ENCODE data around the gene SLC25A2. TPM values are rescaled to one million over a fixed set of nuclear protein-coding genes. Genes with fewer than 3 reads are reported as not detected.

SLC25A2 gene
- total and polyA plus RNA-seq, 2 experiments from 2014 or later, result not detected

- Mint-ChIP-seq H3K9me3 (peaks cover 94% of the 10 kb centered on the region), H3K4me1 (no peaks in the 10 kb centered on the region), H3K27me3 (ENCODE audit: insufficient read depth, low read depth, poor library complexity) (no peaks in the 10 kb centered on the region), H3K4me3 (no peak overlapping the region), H3K36me3 (ENCODE audit: low read depth) (peaks cover 54% of the 10 kb centered on the region), H3K27ac (no peak overlapping the region)
- Histone ChIP-seq H3K27ac (ENCODE audit: low read depth) (no peak overlapping the region), H3K4me3 (no peak overlapping the region), H3K4me1 (ENCODE audit: insufficient read depth) (no peaks in the 10 kb centered on the region), H3F3A (replicated peaks; ENCODE audit: low read depth) (no peaks in the 10 kb centered on the region), H3K4me2 (no peak overlapping the region), H3K9me2 (ENCODE audit: insufficient read depth) (no peaks in the 10 kb centered on the region), H3K79me2 (replicated peaks; ENCODE audit: insufficient read depth) (no peaks in the 10 kb centered on the region), H4K20me1 (replicated peaks; ENCODE audit: insufficient read depth) (no peaks in the 10 kb centered on the region), H3K36me3 (ENCODE audit: insufficient read depth) (peaks cover 39% of the 10 kb centered on the region), H2AFZ (no peak overlapping the region), H3K27me3 (ENCODE audit: insufficient read depth) (no peaks in the 10 kb centered on the region)
- ATAC-seq (no peak), DNase-seq (ENCODE audit: low spot score) (peak; percentile 47)
- no peak for TF ChIP-seq ETS1 (IDR thresholded peaks at IDR 0.05)
- no peak for TF ChIP-seq EZH2phosphoT487 (IDR thresholded peaks at IDR 0.05; ENCODE audit: unreplicated experiment)
- TF ChIP-seq CTCF (conservative IDR thresholded peaks at IDR 0.05; ENCODE audit: low read depth in 2 of 2), result no peak
- TF ChIP-seq JUNB (IDR thresholded peaks at IDR 0.05; ENCODE audit: unreplicated experiment), result no peak
- TF ChIP-seq ZNF331 (CRISPR knock-in tag; IDR thresholded peaks at IDR 0.05; ENCODE audit: low read depth), result no peak
- no peak for TF ChIP-seq EZH2 (IDR thresholded peaks at IDR 0.05; ENCODE audit: low read depth, unreplicated experiment)
- TF ChIP-seq REST (IDR thresholded peaks at IDR 0.05; ENCODE audit: unreplicated experiment), result no peak
- no peak for TF ChIP-seq ZNF114 (CRISPR knock-in tag; IDR thresholded peaks at IDR 0.05)
- no peak for TF ChIP-seq NANOG (IDR thresholded peaks at IDR 0.05; ENCODE audit: borderline replicate concordance)
- TF ChIP-seq POLR2AphosphoS5 (IDR thresholded peaks at IDR 0.05; ENCODE audit: low read depth), result no peak
- TF ChIP-seq STAT1 (IDR thresholded peaks at IDR 0.05; ENCODE audit: unreplicated experiment), result no peak
- no peak for TF ChIP-seq ZNF462 (CRISPR knock-in tag; IDR thresholded peaks at IDR 0.05)
- no peak for TF ChIP-seq CREB1 (CRISPR knock-in tag; IDR thresholded peaks at IDR 0.05; ENCODE audit: low read depth)
Measured at GRCh38 chr5:141260458-141261237, 43.2 kb downstream of the SLC25A2 start.
